HepG2 (cell line): ENCODE data around the gene TNFRSF6B. TPM values are rescaled to one million over a fixed set of nuclear protein-coding genes. Genes with fewer than 3 reads are reported as not detected.

ENCODE experiments used
- ATAC-seq: fragments of 200-7000 bp; cut with Tn5 transposase; 3 replicates; pipeline ENCODE4 v1.9.1; 2020; ENCODE audit warnings: mild to moderate bottlenecking, moderate library complexity
- BruUV-seq: library from RNA; stranded (reverse); fragments of 400-500 nt; replicated peaks from 2 replicates; lab custom pipeline; 2021; lab: Mats Ljungman, UMichigan
- CTCF ChIA-PET: fragments of 300-600 bp; formaldehyde crosslinking; extraction: SDS; loops from one replicate; lab custom pipeline; 2021; ENCODE audit warnings: low total read pairs, inconsistent platforms, low intra/inter-chr PET ratio; lab: Yijun Ruan, JAX
- POLR2A ChIA-PET: fragments of 350-600 bp; sonication (Branson Sonifier 250); formaldehyde crosslinking; loops from one replicate; lab custom pipeline; 2020; ENCODE audit warnings: antibody characterized with exemption, inconsistent platforms; lab: Yijun Ruan, JAX
- DNase-seq: peaks from one replicate; pipeline ENCODE4 v3.0.0-alpha.2; 2015; ENCODE audit warnings: low spot score
- FAIRE-seq: peaks from 3 replicates; lab custom pipeline; 2011; peaks lifted over from hg19 to GRCh38; lab: Jason Lieb, UNC
- H2AFZ ChIP-seq: one replicate; pipeline ENCODE4 v1.6.1; 2011; ENCODE audit warnings: low read length, inconsistent platforms
- H3K27ac ChIP-seq: fragments of 300-600 bp; 3 replicates; pipeline ENCODE4 v1.8.0; 2011; ENCODE audit warnings: mixed run types, mild to moderate bottlenecking, mixed read lengths, low read length, inconsistent platforms; ENCODE audit not compliant: insufficient read depth; ENCODE audit errors: extremely low read length
- H3K27me3 ChIP-seq, 2 experiments: fragments of 200-600 bp in 1 of 2; 2 replicates in 1 of 2; 3 replicates in 1 of 2; pipeline versions ENCODE4 v1.6.0 to v1.8.0; 2011; ENCODE audit warnings: low read length in 2 of 2, mild to moderate bottlenecking in 2 of 2, moderate library complexity in 2 of 2, inconsistent platforms in 1 of 2; ENCODE audit not compliant: insufficient read depth in 2 of 2, control insufficient read depth in 1 of 2
- H3K36me3 ChIP-seq, 2 experiments: fragments of 200-600 bp in 1 of 2; replicated peaks in 1 of 2; 2 replicates in 1 of 2; 3 replicates in 1 of 2; pipeline versions ENCODE4 v1.5.1 to v1.8.0; 2011; ENCODE audit warnings: low read length in 2 of 2, inconsistent platforms in 1 of 2; ENCODE audit not compliant: insufficient read depth in 2 of 2, control insufficient read depth in 1 of 2
- H3K4me1 ChIP-seq: 2 replicates; pipeline ENCODE4 v1.5.1; 2012; ENCODE audit warnings: low read length, inconsistent platforms; ENCODE audit not compliant: insufficient read depth
- H3K4me2 ChIP-seq: 2 replicates; pipeline ENCODE4 v1.6.0; 2011; ENCODE audit warnings: low read depth, low read length, inconsistent platforms
- H3K4me3 ChIP-seq, 3 experiments: fragments of 200-600 bp in 1 of 3; sonication (generic), shearing (Covaris generic) in 1 of 3; replicated peaks in 1 of 3; 2 replicates each; pipeline ENCODE4 v1.5.1; 2011 to 2016; ENCODE audit warnings: low read length in 3 of 3, inconsistent platforms in 2 of 3, low read depth in 2 of 3, mild to moderate bottlenecking in 2 of 3, control low read depth in 1 of 3, mixed read lengths in 1 of 3; ENCODE audit not compliant: insufficient read depth in 1 of 3
- H3K79me2 ChIP-seq: one replicate; pipeline ENCODE4 v1.6.1; 2011; ENCODE audit warnings: low read length, inconsistent platforms; ENCODE audit not compliant: insufficient read depth
- H3K9ac ChIP-seq: 2 replicates; pipeline ENCODE4 v1.6.0; 2011; ENCODE audit warnings: mild to moderate bottlenecking, low read depth, low read length, inconsistent platforms; ENCODE audit not compliant: insufficient read depth
- H3K9me3 ChIP-seq: 2 replicates; pipeline ENCODE4 v1.5.1; 2012; ENCODE audit warnings: mild to moderate bottlenecking, low read length
- H4K20me1 ChIP-seq: 2 replicates; pipeline ENCODE4 v1.6.0; 2011; ENCODE audit warnings: inconsistent platforms, mild to moderate bottlenecking, low read length, moderate library complexity; ENCODE audit not compliant: insufficient read depth
- ATF1 ChIP-seq: IDR thresholded peaks from 2 replicates; pipeline ENCODE4 v1.6.1; 2016; ENCODE audit warnings: mild to moderate bottlenecking, control low read depth
- CBX2 ChIP-seq, 2 experiments: fragments of 200-600 bp in 1 of 2; sonication (generic); formaldehyde crosslinking in 1 of 2; IDR thresholded peaks; 2 replicates each; pipeline versions ENCODE4 v1.7.0 to v1.8.1; 2018 to 2022; ENCODE audit warnings: low read depth in 2 of 2, low read length in 1 of 2, mild to moderate bottlenecking in 1 of 2, missing genetic modification reagents in 1 of 2
- FOXA1 ChIP-seq, 2 experiments: fragments of 450-650 bp in 1 of 2; sonication (generic) in 1 of 2; formaldehyde crosslinking in 1 of 2; IDR thresholded peaks; 2 replicates each; pipeline versions ENCODE4 v1.4.0 to v1.6.1; 2016 to 2020; ENCODE audit warnings: missing genetic modification reagents in 1 of 2
- GPN1 ChIP-seq: sonication (generic); formaldehyde crosslinking; IDR thresholded peaks from 2 replicates; pipeline ENCODE4 v1.5.1; 2020; ENCODE audit warnings: missing genetic modification reagents, borderline replicate concordance
- IRF1 ChIP-seq: sonication (generic); formaldehyde crosslinking; IDR thresholded peaks from 2 replicates; pipeline ENCODE4 v1.4.0; 2020; ENCODE audit warnings: low read depth, mild to moderate bottlenecking, missing genetic modification reagents
- KLF16 ChIP-seq, 2 experiments: sonication (generic) in 1 of 2; formaldehyde crosslinking in 1 of 2; IDR thresholded peaks; 2 replicates each; pipeline versions ENCODE4 v1.6.1 to v1.8.0; 2016 to 2023; ENCODE audit warnings: missing genetic modification reagents in 2 of 2, missing compliant biosample characterization in 1 of 2
- NFKB2 ChIP-seq: sonication (generic); formaldehyde crosslinking; IDR thresholded peaks from 2 replicates; pipeline ENCODE4 v1.4.0; 2020; ENCODE audit warnings: missing genetic modification reagents, borderline replicate concordance
- PPARG ChIP-seq: conservative IDR thresholded peaks from 2 replicates; pipeline ENCODE4 v1.6.1; 2016; ENCODE audit warnings: missing biosample characterization, missing genetic modification reagents
- RNF2 ChIP-seq: fragments of 450-650 bp; conservative IDR thresholded peaks from 2 replicates; pipeline ENCODE4 v1.6.1; 2016; ENCODE audit warnings: low read depth
- SNAPC2 ChIP-seq: sonication (generic); formaldehyde crosslinking; IDR thresholded peaks from 2 replicates; pipeline ENCODE4 v1.8.1; 2022; ENCODE audit warnings: mild to moderate bottlenecking, missing genetic modification reagents
- TFDP2 ChIP-seq: sonication (generic); formaldehyde crosslinking; IDR thresholded peaks from 2 replicates; pipeline ENCODE4 v1.4.0; 2020; ENCODE audit warnings: missing genetic modification reagents
- THAP11 ChIP-seq: IDR thresholded peaks from 2 replicates; pipeline ENCODE4 v1.6.1; 2016; ENCODE audit warnings: missing biosample characterization, missing genetic modification reagents
- ZBTB34 ChIP-seq: sonication (generic); formaldehyde crosslinking; IDR thresholded peaks from 2 replicates; pipeline ENCODE4 v1.8.0; 2022; ENCODE audit warnings: mild to moderate bottlenecking, missing genetic modification reagents
- ZBTB46 ChIP-seq: sonication (generic); formaldehyde crosslinking; IDR thresholded peaks from 2 replicates; pipeline ENCODE4 v1.4.0; 2020; ENCODE audit warnings: mild to moderate bottlenecking, missing genetic modification reagents, borderline replicate concordance
- ZFP1 ChIP-seq: IDR thresholded peaks from 2 replicates; pipeline ENCODE4 v1.6.1; 2016
- ZNF205 ChIP-seq: IDR thresholded peaks from 2 replicates; pipeline ENCODE4 v1.6.1; 2018; ENCODE audit warnings: missing biosample characterization, missing genetic modification reagents
- ZNF574 ChIP-seq: sonication (generic); formaldehyde crosslinking; IDR thresholded peaks from 2 replicates; pipeline ENCODE4 v1.4.0; 2020; ENCODE audit warnings: missing genetic modification reagents
- ZNF674 ChIP-seq: sonication (generic); formaldehyde crosslinking; IDR thresholded peaks from 2 replicates; pipeline ENCODE4 v1.5.0; 2020; ENCODE audit warnings: low read depth, mild to moderate bottlenecking, missing genetic modification reagents
- WGBS: methylation state at CpG from one replicate; pipeline ENCODE4 v1.1.6; 2017; ENCODE audit warnings: low lambda C conversion rate; 5-methylcytosine and 5-hydroxymethylcytosine counted together
- in situ Hi-C: cut with HindIII; loops from 2 replicates; pipeline ENCODE4 v1.10.0; 2017; ENCODE audit warnings: low pct_unique_long_range_greater_than_20kb; ENCODE audit not compliant: extremely low pct_ligation_motif_present
- intact Hi-C: fragments of 100-400 bp; cut with micrococcal nuclease; formaldehyde crosslinking; loops from one replicate; pipeline ENCODE4 v1.10.0; 2022; ENCODE audit not compliant: unreplicated experiment
- polyA plus RNA-seq, 8 experiments: library from polyadenylated mRNA; depleted of rRNA in 3 of 8; stranded (reverse) in 7 of 8; unstranded in 1 of 8; fragments of >200 nt; fragmentation: Illumina TruSeq in 4 of 8; extraction: Trizol in 4 of 8; gene quantifications; 2 replicates each; pipeline versions ENCODE4 v1.2.1 to v1.2.3, GENCODE V29; 2011 to 2016; ENCODE audit warnings: low read depth in 4 of 8, missing spikeins in 1 of 8, mixed read lengths in 1 of 8; ENCODE audit not compliant: insufficient read depth in 1 of 8
- total RNA-seq, 5 experiments: library from RNA; depleted of rRNA; stranded (reverse); fragments of >200 nt; fragmentation: Illumina TruSeq; extraction: Trizol; gene quantifications; 2 replicates each; pipeline ENCODE4 v1.2.3, GENCODE V29; 2016; ENCODE audit warnings: low read depth in 1 of 5

Gene TNFRSF6B
- total and polyA plus RNA-seq, 2 of the 13 experiments (the other 11 are each of a cell fraction or from before 2014, with no cell fraction given): 0.24 TPM; not detected in 1

GRCh38 chr20:63712191-63712590 is 15.7 kb downstream of the TNFRSF6B start:
- 98% methylated on average over 1 of the region's 1 CpG for WGBS
- no peak overlapping the region for H3K4me3 ChIP-seq
- CTCF ChIA-PET: no interaction called here
- FAIRE-seq: no peak
- intact Hi-C loops: no loop called here
- H3K79me2 ChIP-seq: peaks cover 85% of the 10 kb centered on the region
- peaks cover 32% of the 10 kb centered on the region for H3K4me1 ChIP-seq
- no peak for DNase-seq
- POLR2A ChIA-PET: interaction anchor here (12.4 kb wide), 1 partner anchor 24 kb away, joined by 190 read pairs; the partner anchor contains the start of genes LIME1 and SLC2A4RG
- H4K20me1 ChIP-seq: no peaks in the 10 kb centered on the region; the same call in 1 of the 2 replicates
- peaks cover 5% of the 10 kb centered on the region; the same call in 1 of the 2 replicates for H3K9me3 ChIP-seq
- H3K4me2 ChIP-seq: no peak overlapping the region
- no peak overlapping the region for H2AFZ ChIP-seq
- no TSS peak for BruUV-seq
- H3K27me3 ChIP-seq: no peaks in the 10 kb centered on the region; a peak in 1 of 5 replicates
- H3K9ac ChIP-seq: no peak overlapping the region
- no peak for ATAC-seq
- H3K27ac ChIP-seq: no peak overlapping the region
- in situ Hi-C loops: no loop called here
- peaks cover 13 to 51% of the 10 kb centered on the region in 2 experiments; a peak in 4 of 5 replicates for H3K36me3 ChIP-seq
- TF ChIP-seq TFDP2 (CRISPR knock-in tag) (no peak), THAP11 (CRISPR knock-in tag) (no peak), ZNF674 (no peak), ZBTB34 (no peak), GPN1 (CRISPR knock-in tag) (no peak), ZFP1 (CRISPR knock-in tag) (no peak), CBX2 (IDR thresholded peaks at IDR 0.05; ENCODE audit: low read depth, low read length) (no peak), CBX2 (CRISPR knock-in tag; IDR thresholded peaks at IDR 0.05; ENCODE audit: low read depth) (no peak), KLF16 (CRISPR knock-in tag; IDR thresholded peaks at IDR 0.05) (no peak), FOXA1 (IDR thresholded peaks at IDR 0.05) (no peak), FOXA1 (CRISPR knock-in tag; IDR thresholded peaks at IDR 0.05) (no peak), ATF1 (no peak), ZNF574 (no peak), PPARG (no peak), ZNF205 (CRISPR knock-in tag) (no peak), RNF2 (no peak), IRF1 (no peak), ZBTB46 (CRISPR knock-in tag) (no peak), SNAPC2 (CRISPR knock-in tag) (no peak), NFKB2 (CRISPR knock-in tag) (no peak)
